Chondrocyte (in vitro differentiated cells): Measurements from ENCODE around the gene ARHGAP27. TPM values are rescaled to one million over a fixed set of nuclear protein-coding genes. Genes with fewer than 3 reads are reported as not detected.
A peak's percentile ranks its signal among the peaks of the same experiment; 100 is the strongest.

ENCODE experiments used
- DNase-seq: peaks from one replicate; pipeline ENCODE4 v3.0.0; 2021; ENCODE audit warnings: mixed read lengths, low spot score
- H3K27ac Mint-ChIP-seq: one replicate; pipeline ENCODE4 v1.8.0; 2021; ENCODE audit warnings: mild to moderate bottlenecking, moderate library complexity, mixed read lengths; ENCODE audit not compliant: unreplicated experiment
- H3K27me3 Mint-ChIP-seq: 2 replicates; pipeline ENCODE4 v1.8.0; 2021; ENCODE audit warnings: low read depth, mixed read lengths
- H3K36me3 Mint-ChIP-seq: 2 replicates; pipeline ENCODE4 v1.8.0; 2021; ENCODE audit warnings: low read depth, mixed read lengths
- H3K4me1 Mint-ChIP-seq: 2 replicates; pipeline ENCODE4 v1.8.0; 2021; ENCODE audit warnings: low read depth, mild to moderate bottlenecking, mixed read lengths
- H3K4me3 Mint-ChIP-seq: one replicate; pipeline ENCODE4 v1.8.0; 2021; ENCODE audit warnings: mild to moderate bottlenecking, moderate library complexity, mixed read lengths; ENCODE audit not compliant: unreplicated experiment
- H3K9me3 Mint-ChIP-seq: 2 replicates; pipeline ENCODE4 v1.8.0; 2021; ENCODE audit warnings: low read depth, mixed read lengths
- total RNA-seq: library from RNA; stranded (reverse); gene quantifications from 3 replicates; pipeline ENCODE4 v1.2.1, GENCODE V29; 2021
- TF ChIP-seq, protein P1 (sequence below): fragments of 200-600 bp; sonication (generic); IDR thresholded peaks from 2 replicates; pipeline ENCODE4 v1.5.0; 2021; ENCODE audit warnings: antibody characterized with exemption, mild to moderate bottlenecking, moderate library complexity

Gene ARHGAP27
- total RNA-seq, 1 donor from 2014 or later = 2.0 TPM

DNA sequence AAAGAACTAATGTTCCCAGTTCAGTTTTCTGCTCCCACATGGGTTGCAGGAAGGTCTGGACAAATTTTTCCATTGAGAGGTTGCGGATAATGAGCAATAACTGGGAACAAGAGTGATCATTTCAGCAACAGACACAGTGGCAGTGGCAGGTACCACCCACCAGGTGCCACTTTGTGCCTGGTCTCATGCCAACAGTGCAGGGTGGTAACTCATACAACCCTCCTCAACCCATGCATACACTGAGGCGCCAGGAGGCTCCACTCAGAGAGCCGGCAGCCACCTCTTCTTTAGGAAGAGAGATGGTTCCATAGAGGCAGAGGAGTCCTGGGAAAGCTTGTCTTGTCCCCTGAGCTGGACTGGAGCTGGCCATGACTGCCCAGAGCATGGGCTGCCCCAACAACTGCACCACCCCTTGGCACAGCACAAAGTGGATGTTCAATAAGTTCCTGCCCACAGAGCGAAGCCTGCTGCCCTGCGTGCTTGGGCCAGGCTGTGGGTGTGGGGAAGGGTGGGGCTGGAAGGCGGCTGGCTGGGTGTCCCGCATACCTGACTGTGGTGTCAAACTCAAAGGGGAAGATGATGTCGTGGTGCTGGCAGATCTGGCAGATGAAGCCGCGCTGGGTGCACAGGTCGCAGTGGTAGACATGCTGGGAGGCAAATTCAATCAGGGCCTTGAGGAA is 6.4 kb upstream of the ARHGAP27 start:
- no peak for DNase-seq
- H3K36me3 Mint-ChIP-seq = peaks cover 8% of the 10 kb centered on the region
- no peaks in the 10 kb centered on the region for H3K9me3 Mint-ChIP-seq
- peaks cover 6% of the 10 kb centered on the region for H3K4me1 Mint-ChIP-seq
- H3K27ac Mint-ChIP-seq = no peak overlapping the region
- H3K4me3 Mint-ChIP-seq = no peak overlapping the region
- H3K27me3 Mint-ChIP-seq = no peaks in the 10 kb centered on the region
- TF ChIP-seq, protein P1, sequence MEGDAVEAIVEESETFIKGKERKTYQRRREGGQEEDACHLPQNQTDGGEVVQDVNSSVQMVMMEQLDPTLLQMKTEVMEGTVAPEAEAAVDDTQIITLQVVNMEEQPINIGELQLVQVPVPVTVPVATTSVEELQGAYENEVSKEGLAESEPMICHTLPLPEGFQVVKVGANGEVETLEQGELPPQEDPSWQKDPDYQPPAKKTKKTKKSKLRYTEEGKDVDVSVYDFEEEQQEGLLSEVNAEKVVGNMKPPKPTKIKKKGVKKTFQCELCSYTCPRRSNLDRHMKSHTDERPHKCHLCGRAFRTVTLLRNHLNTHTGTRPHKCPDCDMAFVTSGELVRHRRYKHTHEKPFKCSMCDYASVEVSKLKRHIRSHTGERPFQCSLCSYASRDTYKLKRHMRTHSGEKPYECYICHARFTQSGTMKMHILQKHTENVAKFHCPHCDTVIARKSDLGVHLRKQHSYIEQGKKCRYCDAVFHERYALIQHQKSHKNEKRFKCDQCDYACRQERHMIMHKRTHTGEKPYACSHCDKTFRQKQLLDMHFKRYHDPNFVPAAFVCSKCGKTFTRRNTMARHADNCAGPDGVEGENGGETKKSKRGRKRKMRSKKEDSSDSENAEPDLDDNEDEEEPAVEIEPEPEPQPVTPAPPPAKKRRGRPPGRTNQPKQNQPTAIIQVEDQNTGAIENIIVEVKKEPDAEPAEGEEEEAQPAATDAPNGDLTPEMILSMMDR = no peak

DNA sequence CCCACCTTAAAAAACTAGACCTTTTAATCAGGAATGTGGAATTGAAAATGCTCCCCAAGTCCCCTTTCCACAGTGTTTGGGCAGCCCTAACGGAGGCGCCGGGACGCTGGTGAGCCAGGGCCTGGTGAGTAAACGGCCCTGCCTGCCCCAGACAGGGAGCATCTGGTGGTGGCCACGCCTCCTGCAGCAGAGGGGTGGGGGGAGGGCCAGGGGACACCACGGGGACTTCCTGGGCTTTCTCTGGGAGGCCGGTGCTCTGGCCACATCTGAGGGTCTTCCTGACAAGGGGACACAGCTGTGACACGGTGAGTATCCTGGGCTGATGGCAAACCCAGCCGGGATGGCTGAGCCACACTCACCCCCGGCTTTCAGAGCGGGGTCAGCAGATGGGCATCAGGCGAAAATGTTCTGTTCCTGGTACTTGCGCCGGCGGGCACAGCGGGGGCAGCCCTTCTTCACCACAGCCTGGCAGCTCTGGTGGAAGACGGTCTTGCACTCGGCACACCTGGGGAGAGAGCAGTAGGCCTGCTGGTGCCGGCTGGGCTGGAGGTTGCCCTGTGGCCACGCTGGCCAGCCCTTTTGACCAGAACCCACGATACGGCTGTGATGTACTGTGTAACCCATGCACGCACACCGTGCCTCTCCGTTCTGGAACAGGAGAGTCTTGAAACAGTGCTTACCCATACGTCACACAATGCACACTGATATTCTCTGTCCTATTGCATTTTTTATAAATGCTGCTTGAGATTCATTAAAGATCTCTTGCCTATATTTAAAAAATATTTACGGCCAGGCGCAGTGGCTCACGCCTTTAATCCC is 5.0 kb upstream of the ARHGAP27 start:
- no peaks in the 10 kb centered on the region for H3K9me3 Mint-ChIP-seq
- H3K4me1 Mint-ChIP-seq = peaks cover 9% of the 10 kb centered on the region
- no peak overlapping the region for H3K27ac Mint-ChIP-seq
- H3K36me3 Mint-ChIP-seq = peaks cover 8% of the 10 kb centered on the region
- H3K27me3 Mint-ChIP-seq = no peaks in the 10 kb centered on the region
- H3K4me3 Mint-ChIP-seq = no peak overlapping the region
- peak; percentile 64 for DNase-seq
- TF ChIP-seq, protein P1 = no peak

DNA sequence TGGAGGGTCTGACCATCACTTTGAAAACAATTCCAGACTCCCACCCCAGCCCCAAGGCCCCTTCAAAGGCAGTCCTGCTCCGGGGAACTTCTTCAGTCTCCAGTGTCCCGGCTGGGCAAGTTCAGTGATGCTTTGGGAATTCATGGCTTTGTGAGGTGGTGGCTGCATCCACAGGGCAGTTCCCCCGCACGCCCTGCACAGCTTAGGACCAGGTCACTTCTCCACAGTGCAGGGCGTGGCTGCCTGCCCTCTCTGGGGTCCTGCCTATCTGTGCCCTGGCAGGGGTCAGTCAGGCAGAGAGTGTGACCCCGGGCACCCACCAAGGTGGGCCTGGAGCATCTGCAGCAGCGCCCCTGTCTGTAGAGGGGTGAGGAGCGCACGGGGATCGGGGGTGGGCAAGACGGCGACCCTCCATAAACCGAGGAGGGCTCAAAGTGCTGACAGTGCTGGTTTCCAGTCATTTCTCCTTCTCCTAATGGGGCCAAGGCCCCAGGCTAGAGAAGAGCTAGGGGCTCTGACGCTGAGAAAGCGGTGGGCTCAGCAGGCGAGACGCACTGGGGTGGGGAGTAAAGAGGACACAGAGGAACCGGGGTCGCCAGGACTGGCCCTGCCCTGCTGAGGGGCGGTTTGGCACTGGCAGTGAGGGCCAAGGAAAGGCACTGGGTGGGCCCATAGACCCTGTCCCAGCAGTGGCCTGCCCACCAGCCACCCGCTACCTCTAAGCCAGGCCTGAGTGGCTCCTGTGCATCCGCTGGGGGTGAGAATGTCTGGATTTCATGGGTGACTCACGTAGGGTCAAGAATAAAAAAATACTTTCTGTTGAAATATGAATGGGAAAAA is 4.2 kb upstream of the ARHGAP27 start:
- peak; percentile 60 for DNase-seq
- H3K27ac Mint-ChIP-seq = no peak overlapping the region
- H3K36me3 Mint-ChIP-seq = peaks cover 8% of the 10 kb centered on the region
- H3K27me3 Mint-ChIP-seq = no peaks in the 10 kb centered on the region
- H3K4me1 Mint-ChIP-seq = peaks cover 9% of the 10 kb centered on the region
- H3K9me3 Mint-ChIP-seq = no peaks in the 10 kb centered on the region
- no peak overlapping the region for H3K4me3 Mint-ChIP-seq
- TF ChIP-seq, protein P1 = no peak

DNA sequence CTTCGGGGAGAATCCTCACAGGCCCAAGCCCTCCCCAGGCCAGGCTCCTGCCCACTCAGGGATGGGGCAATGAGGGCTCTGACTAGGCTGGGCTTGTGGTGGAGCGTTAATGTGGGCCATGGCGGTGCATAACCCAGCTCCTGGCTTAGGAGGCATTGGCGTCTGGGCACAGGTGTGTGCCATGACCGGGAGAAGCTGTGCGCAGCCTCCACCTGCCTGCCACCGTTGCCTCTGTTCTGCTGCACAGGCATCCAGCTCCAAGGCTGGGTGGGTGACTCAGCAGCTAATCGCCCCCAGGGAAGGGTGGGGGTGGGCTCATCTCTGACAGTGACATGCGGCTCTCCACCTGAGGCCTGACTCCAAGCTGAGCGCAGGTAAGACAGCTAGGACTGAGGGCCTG is 3.5 kb upstream of the ARHGAP27 start:
- H3K4me3 Mint-ChIP-seq = no peak overlapping the region
- no peak for DNase-seq
- peaks cover 9% of the 10 kb centered on the region for H3K4me1 Mint-ChIP-seq
- H3K27ac Mint-ChIP-seq = no peak overlapping the region
- H3K36me3 Mint-ChIP-seq = peaks cover 8% of the 10 kb centered on the region
- TF ChIP-seq, protein P1 = no peak
- no peaks in the 10 kb centered on the region for H3K9me3 Mint-ChIP-seq
- peaks cover 1% of the 10 kb centered on the region for H3K27me3 Mint-ChIP-seq

DNA sequence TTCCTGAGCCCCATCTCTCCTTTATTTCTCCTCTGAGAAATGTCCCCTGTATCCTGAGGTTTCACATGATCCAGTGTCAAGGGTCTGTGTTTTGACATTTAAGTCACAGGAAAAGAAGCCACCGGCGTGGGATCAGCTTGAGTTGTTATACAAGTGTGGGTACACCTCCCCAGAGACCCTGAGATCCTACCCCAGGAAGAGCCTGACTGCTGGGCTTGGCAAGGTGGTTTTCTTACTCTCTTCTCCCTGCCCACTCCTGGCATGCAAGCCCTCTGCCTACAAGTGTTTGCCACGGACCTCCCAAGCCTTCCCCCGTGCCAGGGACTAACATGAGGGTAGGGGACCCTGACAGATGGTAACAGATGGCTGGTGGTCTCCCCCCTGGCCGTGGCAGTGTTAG is 2.8 kb upstream of the ARHGAP27 start:
- Mint-ChIP-seq H3K9me3 (no peaks in the 10 kb centered on the region), H3K27me3 (peaks cover 7% of the 10 kb centered on the region), H3K4me3 (no peak overlapping the region), H3K27ac (no peak overlapping the region), H3K4me1 (peaks cover 16% of the 10 kb centered on the region), H3K36me3 (peaks cover 8% of the 10 kb centered on the region)
- TF ChIP-seq, protein P1 = no peak
- no peak for DNase-seq
